Stomach smooth muscle (tissue), 2 donors: Measurements from ENCODE around the gene SLC25A45.

Experiments
- H3K27ac ChIP-seq: one replicate; pipeline ENCODE4 v1.7.0; 2013; ENCODE audit warnings: mild to moderate bottlenecking, low read length, inconsistent platforms
- H3K27me3 ChIP-seq, 2 donors: one replicate each; pipeline ENCODE4 v1.7.0; 2013; ENCODE audit warnings: low read length in 2 of 2; ENCODE audit not compliant: insufficient read depth in 2 of 2, control insufficient read depth in 1 of 2
- H3K36me3 ChIP-seq, 2 donors: one replicate each; pipeline ENCODE4 v1.7.0; 2013; ENCODE audit warnings: low read length in 2 of 2; ENCODE audit not compliant: control insufficient read depth in 2 of 2, insufficient read depth in 2 of 2
- H3K4me1 ChIP-seq: one replicate; pipeline ENCODE4 v1.7.0; 2013; ENCODE audit warnings: low read length; ENCODE audit not compliant: control insufficient read depth, insufficient read depth
- H3K4me3 ChIP-seq, 2 donors: one replicate each; pipeline ENCODE4 v1.7.0; 2013; ENCODE audit warnings: low read length in 2 of 2
- H3K9ac ChIP-seq, 2 donors: one replicate each; pipeline ENCODE4 v1.7.0; 2013; ENCODE audit warnings: low read length in 2 of 2, mild to moderate bottlenecking in 1 of 2
- H3K9me3 ChIP-seq, 2 donors: one replicate each; pipeline ENCODE4 v1.7.0; 2013; ENCODE audit warnings: low read length in 2 of 2; ENCODE audit not compliant: control insufficient read depth in 2 of 2
- donor health status: healthy.
- donor health status: Pancreatic carcinoma.

SLC25A45 gene, protein sequence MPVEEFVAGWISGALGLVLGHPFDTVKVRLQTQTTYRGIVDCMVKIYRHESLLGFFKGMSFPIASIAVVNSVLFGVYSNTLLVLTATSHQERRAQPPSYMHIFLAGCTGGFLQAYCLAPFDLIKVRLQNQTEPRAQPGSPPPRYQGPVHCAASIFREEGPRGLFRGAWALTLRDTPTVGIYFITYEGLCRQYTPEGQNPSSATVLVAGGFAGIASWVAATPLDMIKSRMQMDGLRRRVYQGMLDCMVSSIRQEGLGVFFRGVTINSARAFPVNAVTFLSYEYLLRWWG

DNA sequence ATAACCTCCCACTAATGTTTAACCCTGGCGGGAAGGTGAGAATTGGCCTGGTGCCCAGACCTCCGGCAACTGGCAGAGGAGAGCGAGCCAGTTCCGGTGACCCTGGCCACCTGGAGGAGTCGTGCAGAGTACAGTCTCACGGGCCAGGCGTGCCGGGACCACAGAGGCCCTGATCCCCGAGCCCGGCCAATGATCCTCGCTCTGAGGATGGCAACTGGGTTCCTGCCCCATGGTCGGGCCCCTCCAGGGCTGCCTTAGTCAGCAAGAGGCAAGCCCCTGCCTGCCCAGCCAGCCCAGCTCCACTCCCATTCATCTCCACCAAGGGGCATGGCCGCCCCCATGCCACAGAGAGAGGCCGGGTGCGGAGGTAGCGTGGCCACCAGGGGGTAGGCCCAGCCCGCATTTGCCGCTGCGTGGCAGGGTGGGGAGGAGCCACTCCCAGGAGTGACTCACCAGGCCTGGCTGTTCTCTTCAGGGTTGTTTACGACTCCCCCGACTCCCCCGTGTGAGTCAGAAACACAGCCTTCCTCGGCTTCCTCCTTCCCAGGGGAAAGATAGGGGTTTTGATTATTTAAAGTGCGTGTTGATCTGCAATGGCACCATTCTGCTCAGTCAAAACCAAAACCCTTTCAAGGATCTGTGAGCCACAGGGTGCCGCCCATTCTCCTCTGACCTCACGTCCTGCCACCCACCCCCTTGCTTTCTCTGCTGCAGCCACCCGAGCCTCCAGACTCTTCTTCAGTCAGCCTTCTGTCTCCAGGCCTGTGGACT is at the start of gene SLC25A45:
TSS of gene SLC25A45 (minus strand) at position 614 of the 771 bp plus-strand sequence. CDS start 695 bp downstream, outside the sequence.
- Histone ChIP-seq H3K27me3 (no peaks in the 10 kb centered on the region), H3K27ac (peak within 1 kb of the TSS; percentile 99), H3K4me3 (peak within 1 kb of the TSS; percentile 64 to 79), H3K9me3 (no peaks in the 10 kb centered on the region), H3K9ac (peak within 1 kb of the TSS; percentile 86 to 88), H3K36me3 (no peaks in the 10 kb centered on the region), H3K4me1 (peaks cover 49% of the 10 kb centered on the region)

DNA sequence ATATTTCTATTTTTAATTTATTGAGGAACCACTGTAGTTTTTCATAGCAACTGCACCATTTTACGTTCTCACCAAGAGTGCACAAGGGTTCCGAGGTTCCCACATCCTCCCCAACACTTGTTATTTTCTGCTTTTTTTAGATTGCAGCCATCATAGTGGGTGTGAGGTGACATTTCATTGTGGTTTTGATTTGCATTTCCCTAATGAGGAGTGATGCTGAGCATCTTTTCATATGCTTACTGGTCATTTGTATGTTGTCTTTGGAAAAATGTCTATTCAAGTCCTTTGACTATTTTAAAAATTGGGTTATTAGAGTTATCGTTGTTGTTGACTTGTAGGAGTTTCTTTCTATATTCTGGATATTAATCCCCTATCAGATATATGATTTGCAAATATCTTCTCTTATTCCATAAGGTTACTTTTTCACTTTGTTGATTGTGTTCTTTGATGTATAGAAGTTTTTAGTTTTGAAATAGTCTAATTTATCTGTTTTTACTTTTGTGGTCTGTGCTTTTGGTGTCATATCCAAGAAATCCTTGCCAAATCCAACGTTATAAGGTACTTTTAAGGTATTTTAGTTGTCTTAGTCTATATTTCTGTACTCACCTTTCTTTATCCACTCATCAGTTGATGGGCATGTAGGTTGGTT is 49.1 kb upstream of the SLC25A45 start:
- Histone ChIP-seq H3K27me3 (no peaks in the 10 kb centered on the region), H3K36me3 (peaks cover 33 to 36% of the 10 kb centered on the region in 2 donors), H3K9ac (no peak overlapping the region), H3K9me3 (no peaks in the 10 kb centered on the region), H3K27ac (no peak overlapping the region), H3K4me3 (peak overlapping the region in 1 of 2 donors; percentile 34), H3K4me1 (peaks cover 71% of the 10 kb centered on the region)

DNA sequence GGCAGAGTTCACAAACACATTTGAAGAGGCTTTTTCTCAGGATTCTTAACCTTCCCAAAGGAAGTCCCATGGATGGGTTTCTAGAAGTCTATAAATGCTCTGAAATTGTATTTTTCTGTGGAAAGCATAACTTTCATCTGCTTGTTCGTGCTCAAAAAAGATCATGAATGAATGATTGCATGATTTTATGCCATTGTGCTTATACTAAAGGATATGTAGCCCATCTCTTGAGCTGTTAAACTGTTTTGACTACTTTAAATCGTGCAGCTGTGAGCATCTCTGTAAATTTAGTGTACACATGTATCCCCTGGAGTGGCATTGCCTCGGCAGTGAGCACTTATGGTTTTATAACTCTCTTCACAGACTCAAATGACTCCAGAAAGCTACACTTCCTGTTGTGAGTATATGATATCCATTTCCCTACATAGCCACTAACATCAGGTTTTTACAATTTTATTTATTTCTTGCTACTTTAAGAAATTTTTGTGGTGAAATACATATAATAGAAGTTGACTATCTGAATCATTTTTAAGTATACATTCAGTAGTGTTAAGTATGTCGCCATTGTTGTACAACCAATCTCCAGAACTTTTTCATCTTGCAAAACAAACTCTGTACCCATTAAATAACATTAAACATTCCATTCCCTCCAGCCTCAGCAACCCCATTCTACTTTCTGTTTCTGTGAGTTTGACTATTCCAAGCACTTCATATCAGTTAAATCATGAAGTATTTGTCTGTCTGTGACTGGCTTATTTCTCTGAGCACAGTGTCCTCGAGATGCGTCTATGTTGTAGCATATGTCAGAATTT is 48.2 kb upstream of the SLC25A45 start:
- H3K9me3 ChIP-seq = no peaks in the 10 kb centered on the region
- peaks cover 62% of the 10 kb centered on the region for H3K4me1 ChIP-seq
- peak overlapping the region in 1 of 2 donors; percentile 98 for H3K9ac ChIP-seq
- peak overlapping the region; percentile 72 for H3K27ac ChIP-seq
- H3K4me3 ChIP-seq = peak overlapping the region; percentile 54 to 64
- peaks cover 23 to 28% of the 10 kb centered on the region in 2 donors for H3K36me3 ChIP-seq
- no peaks in the 10 kb centered on the region for H3K27me3 ChIP-seq

DNA sequence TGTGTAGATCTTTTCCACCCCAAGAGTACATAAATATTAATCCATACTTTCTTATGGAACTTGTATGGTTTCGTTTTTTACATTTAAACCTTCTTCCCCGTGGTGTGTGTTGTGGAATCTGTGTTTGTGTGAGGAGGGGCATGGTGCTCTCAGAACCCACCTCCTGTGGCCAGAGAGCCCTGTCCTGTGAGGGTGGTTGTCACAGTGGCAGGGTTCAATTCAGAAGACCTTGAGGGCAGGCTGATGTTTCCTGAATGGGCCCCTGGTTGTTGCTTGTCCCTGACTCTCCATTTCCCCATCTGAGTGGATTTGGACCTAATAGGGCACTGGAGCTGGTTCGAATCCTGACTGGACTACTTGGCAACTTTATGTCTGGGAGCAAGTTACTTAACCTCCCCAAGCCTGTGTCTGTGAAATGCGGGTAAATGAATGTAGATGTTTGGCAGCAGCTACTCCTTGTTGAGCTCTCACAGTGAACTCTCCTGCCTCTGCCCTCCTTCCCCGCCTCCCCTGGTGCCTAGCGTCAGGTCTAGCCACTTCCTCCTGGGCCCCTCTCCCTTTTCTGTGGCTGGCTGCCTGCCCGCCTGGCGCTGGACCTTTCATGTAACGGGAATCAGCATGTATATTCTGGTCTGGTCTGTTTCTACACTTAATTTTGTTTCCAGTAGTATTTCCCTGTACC is 47.4 kb upstream of the SLC25A45 start:
- H3K9ac ChIP-seq = peak overlapping the region; percentile 66 to 98
- H3K4me3 ChIP-seq = peak overlapping the region; percentile 54 to 64
- H3K27ac ChIP-seq = peak overlapping the region; percentile 72
- H3K36me3 ChIP-seq = peaks cover 17 to 26% of the 10 kb centered on the region in 2 donors
- no peaks in the 10 kb centered on the region for H3K9me3 ChIP-seq
- H3K27me3 ChIP-seq = no peaks in the 10 kb centered on the region
- peaks cover 54% of the 10 kb centered on the region for H3K4me1 ChIP-seq

DNA sequence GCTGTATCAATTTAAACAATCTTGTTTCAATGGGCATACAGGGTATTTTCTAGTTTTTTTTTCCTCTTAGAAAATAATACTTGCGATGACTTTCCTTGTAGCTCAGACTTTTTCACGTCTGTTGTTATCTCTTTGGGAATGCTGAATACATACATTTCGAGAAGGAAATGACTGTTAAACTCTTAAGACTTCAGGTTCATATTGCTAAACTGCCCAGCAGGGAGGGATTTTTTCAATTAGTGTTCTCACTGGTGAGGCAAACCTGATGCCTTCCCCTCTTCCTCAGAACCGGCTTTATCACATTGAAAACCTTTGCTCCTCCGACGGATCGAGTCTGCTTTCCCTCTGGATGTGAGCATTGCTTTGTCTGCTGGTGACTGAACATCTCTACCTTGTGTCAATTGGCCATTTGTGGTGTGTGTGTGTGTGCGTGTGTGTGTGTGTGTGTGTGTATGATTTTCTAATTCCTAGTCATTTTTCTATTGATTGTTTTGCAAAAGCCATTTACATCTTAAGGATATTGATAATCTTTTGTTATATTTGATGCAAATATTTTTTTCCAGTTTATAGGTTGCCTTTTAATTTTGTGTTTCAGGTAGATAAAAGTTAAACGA is 46.7 kb upstream of the SLC25A45 start:
- peaks cover 12 to 25% of the 10 kb centered on the region in 2 donors for H3K36me3 ChIP-seq
- no peaks in the 10 kb centered on the region for H3K27me3 ChIP-seq
- no peak overlapping the region for H3K27ac ChIP-seq
- H3K9ac ChIP-seq = peak overlapping the region; percentile 58 to 98
- no peaks in the 10 kb centered on the region for H3K9me3 ChIP-seq
- H3K4me1 ChIP-seq = peaks cover 49% of the 10 kb centered on the region
- H3K4me3 ChIP-seq = peak overlapping the region; percentile 31 to 64

DNA sequence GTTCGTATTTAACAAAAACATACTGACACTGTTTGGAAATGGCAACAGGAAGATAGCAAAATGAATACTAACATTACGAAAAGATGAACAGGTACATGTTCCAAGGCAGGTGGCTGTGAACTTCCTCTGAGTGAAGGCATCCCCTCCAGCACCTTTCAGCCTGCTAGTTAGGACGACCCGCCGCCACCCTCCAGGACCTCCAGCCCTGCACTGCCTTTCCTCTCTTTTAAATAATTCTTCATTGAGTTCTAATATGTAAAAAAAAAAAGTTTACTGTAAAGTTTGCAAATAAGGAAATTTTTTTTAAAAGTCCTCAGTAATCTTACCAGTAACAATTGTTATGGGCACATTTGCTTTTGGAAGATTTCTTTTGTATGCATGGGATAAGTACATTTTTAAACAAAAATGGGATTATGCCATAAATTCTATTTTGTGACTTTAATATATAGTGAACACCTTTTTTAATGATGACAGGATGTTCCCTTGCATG is 46.2 kb upstream of the SLC25A45 start:
- H3K36me3 ChIP-seq = peaks cover 10 to 25% of the 10 kb centered on the region in 2 donors
- H3K27me3 ChIP-seq = no peaks in the 10 kb centered on the region
- H3K27ac ChIP-seq = peak overlapping the region; percentile 100
- no peaks in the 10 kb centered on the region for H3K9me3 ChIP-seq
- peak overlapping the region in 1 of 2 donors; percentile 98 for H3K9ac ChIP-seq
- peak overlapping the region; percentile 89 to 99 for H3K4me3 ChIP-seq
- peaks cover 44% of the 10 kb centered on the region for H3K4me1 ChIP-seq

DNA sequence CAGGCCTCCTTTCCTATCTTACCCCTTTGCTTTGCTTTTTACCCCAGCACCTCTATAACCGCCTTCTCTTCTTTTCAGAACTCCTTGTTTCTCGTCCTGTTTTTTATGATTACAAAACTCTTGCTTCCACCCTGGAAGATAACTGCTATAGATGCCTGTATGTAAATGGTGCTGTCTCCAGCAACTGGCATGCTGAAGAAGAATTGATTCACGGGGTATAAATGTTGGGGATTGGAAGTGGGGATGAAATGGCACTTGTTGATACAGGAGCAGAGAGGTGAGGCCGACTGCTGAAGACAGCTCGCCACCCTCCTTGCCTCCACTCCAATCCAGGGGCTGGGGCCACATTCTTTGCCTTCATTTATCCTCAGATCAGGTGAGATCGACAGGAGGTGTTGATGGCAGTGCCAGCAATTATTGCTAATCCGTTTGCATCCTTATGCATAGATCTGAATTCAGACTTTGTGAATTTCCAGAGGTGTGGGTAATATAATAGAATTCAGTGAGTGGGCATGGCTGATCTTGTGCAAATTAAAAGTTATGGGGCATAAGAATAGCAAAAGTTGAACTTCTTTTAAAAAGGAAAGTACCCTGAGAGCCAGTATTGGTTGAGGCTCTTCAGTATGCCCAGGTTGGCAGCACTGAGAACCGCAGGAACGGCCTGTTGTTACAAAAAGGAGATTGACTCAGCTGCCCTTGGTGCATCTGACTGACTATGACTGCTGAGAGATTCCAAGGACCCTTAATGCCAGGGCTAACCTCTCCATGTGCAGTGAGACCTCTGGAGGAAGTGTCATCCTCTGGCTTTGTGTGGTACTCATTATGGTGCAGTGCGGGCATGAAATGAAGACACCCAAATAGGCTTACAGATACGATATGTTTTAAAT is 45.5 kb upstream of the SLC25A45 start:
- Histone ChIP-seq H3K9ac (peak overlapping the region; percentile 98 to 100), H3K4me3 (peak overlapping the region; percentile 89 to 99), H3K4me1 (peaks cover 44% of the 10 kb centered on the region), H3K27ac (peak overlapping the region; percentile 100), H3K36me3 (peaks cover 10 to 25% of the 10 kb centered on the region in 2 donors), H3K9me3 (no peaks in the 10 kb centered on the region), H3K27me3 (no peaks in the 10 kb centered on the region)

DNA sequence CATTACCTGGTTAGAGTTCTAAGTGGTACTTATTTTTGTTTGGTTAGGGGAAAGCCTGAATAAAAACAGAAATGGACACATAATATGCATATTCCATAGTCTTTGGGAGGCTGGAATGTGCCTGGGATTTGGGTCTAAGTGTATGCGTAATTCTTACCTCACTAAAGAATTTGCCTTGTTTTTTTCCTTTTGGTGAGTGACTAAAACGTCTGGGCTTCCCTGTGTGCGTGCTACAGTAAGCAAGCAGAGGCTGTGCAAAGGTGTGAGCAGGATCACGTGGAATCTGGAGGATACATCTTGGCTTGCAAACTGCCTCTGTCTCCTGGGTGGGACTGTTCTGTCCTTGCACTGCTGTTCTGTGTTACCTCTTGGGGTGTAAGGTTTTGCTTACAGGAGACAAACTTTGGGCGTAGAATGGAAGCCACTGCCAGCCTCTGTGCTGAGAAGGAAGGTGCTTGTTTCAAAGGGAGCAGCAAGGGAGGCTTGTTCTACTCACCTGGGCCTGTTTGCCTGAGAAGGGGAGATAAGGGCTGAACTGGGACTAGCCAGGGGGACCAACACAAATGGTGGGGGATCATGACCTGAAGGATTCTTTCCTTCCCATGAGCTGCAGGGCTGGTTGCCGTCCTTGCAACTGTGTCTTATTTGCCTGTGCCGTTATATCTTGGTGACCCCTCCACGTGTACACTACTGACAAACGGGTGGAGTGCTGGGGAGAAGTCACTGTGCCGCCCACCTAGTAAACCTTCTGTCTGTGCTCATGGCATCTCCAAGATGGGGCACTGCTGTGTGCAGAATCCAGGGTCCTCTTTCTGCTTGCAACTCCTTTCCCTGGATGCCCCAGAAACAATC is 44.6 kb upstream of the SLC25A45 start:
- Histone ChIP-seq H3K9me3 (no peaks in the 10 kb centered on the region), H3K4me1 (peaks cover 43% of the 10 kb centered on the region), H3K9ac (peak overlapping the region; percentile 98 to 100), H3K27ac (peak overlapping the region; percentile 100), H3K36me3 (peaks cover 10 to 25% of the 10 kb centered on the region in 2 donors), H3K4me3 (peak overlapping the region; percentile 89 to 99), H3K27me3 (no peaks in the 10 kb centered on the region)
